H1 (cell line): ENCODE data around the gene IFNA13. TPM values are rescaled to one million over a fixed set of nuclear protein-coding genes. Genes with fewer than 3 reads are reported as not detected.

Experiments used
- polyA plus RNA-seq, 7 experiments: library from polyadenylated mRNA; depleted of rRNA in 3 of 7; stranded (reverse) in 5 of 7; unstranded in 2 of 7; fragments of >200 nt in 5 of 7; fragments of 200-250 nt in 2 of 7; gene quantifications; 1 replicate in 5 of 7; 2 replicates in 1 of 7; 4 replicates in 1 of 7; pipeline versions ENCODE4 v1.2.1 to v1.2.3, GENCODE V29; 2011 to 2013; ENCODE audit warnings: missing spikeins in 2 of 7, mixed read lengths in 2 of 7
- total RNA-seq: library from RNA; stranded (reverse); fragmentation: NEBNext Ultra II Directional; extraction: Animal tissue kit (Norgen Biotek cat#: 25700); gene quantifications from 2 replicates; pipeline ENCODE4 v1.2.1, GENCODE V29; 2021
- TF ChIP-seq, protein P1 (sequence below): IDR thresholded peaks from 2 replicates; pipeline ENCODE4 v1.6.1; 2011; ENCODE audit warnings: low read length, improper control_type of control experiment

The IFNA13 gene
- total and polyA plus RNA-seq, 2 of the 8 experiments (the other 6 are each of a cell fraction or from before 2014, with no cell fraction given), result not detected

GRCh38 chr9:21322911-21323461, 44.9 kb downstream of the IFNA13 start (continued):
- TF ChIP-seq, protein P1, sequence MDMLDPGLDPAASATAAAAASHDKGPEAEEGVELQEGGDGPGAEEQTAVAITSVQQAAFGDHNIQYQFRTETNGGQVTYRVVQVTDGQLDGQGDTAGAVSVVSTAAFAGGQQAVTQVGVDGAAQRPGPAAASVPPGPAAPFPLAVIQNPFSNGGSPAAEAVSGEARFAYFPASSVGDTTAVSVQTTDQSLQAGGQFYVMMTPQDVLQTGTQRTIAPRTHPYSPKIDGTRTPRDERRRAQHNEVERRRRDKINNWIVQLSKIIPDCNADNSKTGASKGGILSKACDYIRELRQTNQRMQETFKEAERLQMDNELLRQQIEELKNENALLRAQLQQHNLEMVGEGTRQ, result no peak
